Measurements from ENCODE around the gene SMAD7.

- TF ChIP-seq CTCF (IDR thresholded peaks at IDR 0.05) (no peak), ZFX (IDR thresholded peaks at IDR 0.05; ENCODE audit: borderline replicate concordance) (no peak)
These were observed 9.7 kb downstream of the SMAD7 start for GRCh38 chr18:48940854-48941611.
